ENCODE data around the gene STK24. TPM values are rescaled to one million over a fixed set of nuclear protein-coding genes. Genes with fewer than 3 reads are reported as not detected.

Gene STK24
- polyA plus RNA-seq, 1 experiment = 44.0 TPM

DNA sequence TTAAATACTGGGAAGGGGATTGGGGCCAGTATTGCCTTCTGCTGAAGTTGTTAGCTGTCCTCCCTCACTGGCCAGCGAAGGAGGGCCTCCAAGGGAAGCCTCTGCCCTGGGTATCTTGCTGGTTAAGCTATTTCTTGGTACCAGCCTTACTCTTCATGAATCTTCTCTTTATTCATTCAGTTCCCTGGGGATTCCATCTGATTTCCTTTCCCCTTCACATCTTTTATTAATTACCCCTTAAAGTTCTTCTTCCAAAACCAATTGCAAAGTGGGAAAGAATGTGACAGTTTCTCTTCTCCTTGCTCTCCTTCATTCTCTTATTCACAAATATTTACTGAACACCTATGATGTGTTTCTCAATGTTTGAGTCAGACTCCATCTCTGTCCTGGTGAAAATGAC, 36.7 kb upstream of the STK24 start:
- peaks cover 8% of the 10 kb centered on the region for H3K27me3 ChIP-seq (ENCODE audit: control insufficient read depth, insufficient read depth, low read length)

DNA sequence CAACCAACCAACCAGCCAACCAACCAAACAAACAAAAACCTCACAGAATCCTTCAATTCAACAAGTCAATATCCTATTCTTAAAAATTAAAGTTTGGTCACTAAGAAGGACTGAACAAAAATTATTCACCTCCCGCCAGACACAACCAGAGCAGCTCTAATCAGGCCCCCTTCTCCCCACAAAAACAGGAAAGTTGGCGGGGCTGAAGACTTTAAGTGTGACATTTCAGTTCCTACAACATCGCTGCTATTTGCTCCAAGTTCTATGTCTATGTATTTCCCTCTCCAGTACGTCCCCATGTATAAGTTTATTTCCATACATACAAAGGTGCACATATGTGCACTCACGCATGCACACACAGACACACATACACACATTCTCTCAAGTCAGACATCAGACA, 32.8 kb upstream of the STK24 start:
- no peak overlapping the region for H3K27ac ChIP-seq (ENCODE audit: low read depth, low read length)
- DNase-seq (ENCODE audit: low read depth, low spot score) = no peak
- no peak overlapping the region for H3K4me3 ChIP-seq (ENCODE audit: low read depth, low read length)
- H3K27me3 ChIP-seq (ENCODE audit: control insufficient read depth, insufficient read depth, low read length) = peaks cover 8% of the 10 kb centered on the region
- no peaks in the 10 kb centered on the region for H3K9me3 ChIP-seq (ENCODE audit: control insufficient read depth, insufficient read depth, low read length)
- CTCF ChIA-PET = no interaction called here
- POLR2A ChIA-PET = no interaction called here
- TF ChIP-seq, protein P1, sequence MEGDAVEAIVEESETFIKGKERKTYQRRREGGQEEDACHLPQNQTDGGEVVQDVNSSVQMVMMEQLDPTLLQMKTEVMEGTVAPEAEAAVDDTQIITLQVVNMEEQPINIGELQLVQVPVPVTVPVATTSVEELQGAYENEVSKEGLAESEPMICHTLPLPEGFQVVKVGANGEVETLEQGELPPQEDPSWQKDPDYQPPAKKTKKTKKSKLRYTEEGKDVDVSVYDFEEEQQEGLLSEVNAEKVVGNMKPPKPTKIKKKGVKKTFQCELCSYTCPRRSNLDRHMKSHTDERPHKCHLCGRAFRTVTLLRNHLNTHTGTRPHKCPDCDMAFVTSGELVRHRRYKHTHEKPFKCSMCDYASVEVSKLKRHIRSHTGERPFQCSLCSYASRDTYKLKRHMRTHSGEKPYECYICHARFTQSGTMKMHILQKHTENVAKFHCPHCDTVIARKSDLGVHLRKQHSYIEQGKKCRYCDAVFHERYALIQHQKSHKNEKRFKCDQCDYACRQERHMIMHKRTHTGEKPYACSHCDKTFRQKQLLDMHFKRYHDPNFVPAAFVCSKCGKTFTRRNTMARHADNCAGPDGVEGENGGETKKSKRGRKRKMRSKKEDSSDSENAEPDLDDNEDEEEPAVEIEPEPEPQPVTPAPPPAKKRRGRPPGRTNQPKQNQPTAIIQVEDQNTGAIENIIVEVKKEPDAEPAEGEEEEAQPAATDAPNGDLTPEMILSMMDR (IDR thresholded peaks at IDR 0.05; ENCODE audit: low read depth, low read length) = no peak

More for the DNA sequence above, 36.7 kb upstream of the STK24 start:
- DNase-seq (ENCODE audit: low read depth, low spot score) = no peak
- H3K4me3 ChIP-seq (ENCODE audit: low read depth, low read length) = no peak overlapping the region
- ChIA-PET POLR2A (no interaction called here), CTCF (no interaction called here)
- H3K9me3 ChIP-seq (ENCODE audit: control insufficient read depth, insufficient read depth, low read length) = no peaks in the 10 kb centered on the region
- no peak overlapping the region for H3K27ac ChIP-seq (ENCODE audit: low read depth, low read length)
- TF ChIP-seq, protein P1 (IDR thresholded peaks at IDR 0.05; ENCODE audit: low read depth, low read length) = no peak

GRCh38 chr13:98606296-98606695, 29.4 kb upstream of the STK24 start:
- TF ChIP-seq, protein P1 (IDR thresholded peaks at IDR 0.05; ENCODE audit: low read depth, low read length) = no peak
- POLR2A ChIA-PET = no interaction called here
- no peak for DNase-seq (ENCODE audit: low read depth, low spot score)
- Histone ChIP-seq H3K4me3 (ENCODE audit: low read depth, low read length) (no peak overlapping the region), H3K27ac (ENCODE audit: low read depth, low read length) (no peak overlapping the region), H3K9me3 (ENCODE audit: control insufficient read depth, insufficient read depth, low read length) (no peaks in the 10 kb centered on the region), H3K27me3 (ENCODE audit: control insufficient read depth, insufficient read depth, low read length) (peaks cover 3% of the 10 kb centered on the region)
- CTCF ChIA-PET = no interaction called here

DNA sequence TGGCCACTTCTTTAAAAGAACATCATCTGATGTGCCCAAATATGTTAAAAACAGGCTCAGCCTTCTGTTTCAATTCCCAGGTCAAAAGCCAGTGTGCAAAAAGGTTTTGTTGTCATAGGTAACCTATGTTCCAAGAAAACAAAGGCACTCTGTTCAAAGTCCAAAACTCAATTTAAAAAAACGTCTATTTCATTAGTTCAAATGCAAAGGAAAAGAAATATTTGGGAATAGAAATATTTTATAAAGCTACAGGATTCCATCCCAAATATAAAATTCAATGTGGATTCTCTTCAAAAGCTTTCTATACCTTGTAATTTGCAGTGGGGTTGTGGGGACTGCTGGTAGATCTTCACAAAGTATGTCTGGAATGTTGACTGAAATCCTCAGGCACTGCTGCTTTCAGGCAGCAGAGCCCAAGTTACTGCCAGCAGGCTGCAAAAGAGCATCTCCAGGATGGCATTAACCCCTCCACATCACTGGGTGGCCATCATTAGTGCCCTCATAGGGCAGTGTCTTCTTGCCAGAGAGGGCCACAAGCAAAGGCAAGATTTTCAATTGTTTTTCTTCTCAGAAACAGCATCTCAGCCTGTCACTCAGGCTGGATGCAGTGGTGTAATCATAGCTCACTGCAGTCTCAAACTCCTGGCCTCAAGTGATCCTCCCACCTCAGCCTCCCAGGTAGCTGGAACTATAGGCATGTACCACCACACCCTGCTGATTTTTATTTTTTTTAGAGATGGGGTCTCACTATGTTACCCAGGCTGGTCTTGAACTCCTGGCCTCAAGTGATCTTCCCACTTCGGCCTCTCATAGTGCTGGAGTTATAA, 22.8 kb upstream of the STK24 start:
- TF ChIP-seq, protein P1 (IDR thresholded peaks at IDR 0.05; ENCODE audit: low read depth, low read length) = no peak
- Histone ChIP-seq H3K27ac (ENCODE audit: low read depth, low read length) (no peak overlapping the region), H3K9me3 (ENCODE audit: control insufficient read depth, insufficient read depth, low read length) (no peaks in the 10 kb centered on the region), H3K4me3 (ENCODE audit: low read depth, low read length) (no peak overlapping the region), H3K27me3 (ENCODE audit: control insufficient read depth, insufficient read depth, low read length) (peaks cover 8% of the 10 kb centered on the region)
- POLR2A ChIA-PET = no interaction called here
- CTCF ChIA-PET = interaction anchor here (1.0 to 2.9 kb wide), 3 partner anchors 9 to 154 kb away, joined by 3 to 13 read pairs (median 8); no protein-coding TSS in a partner anchor
- DNase-seq (ENCODE audit: low read depth, low spot score) = no peak

DNA sequence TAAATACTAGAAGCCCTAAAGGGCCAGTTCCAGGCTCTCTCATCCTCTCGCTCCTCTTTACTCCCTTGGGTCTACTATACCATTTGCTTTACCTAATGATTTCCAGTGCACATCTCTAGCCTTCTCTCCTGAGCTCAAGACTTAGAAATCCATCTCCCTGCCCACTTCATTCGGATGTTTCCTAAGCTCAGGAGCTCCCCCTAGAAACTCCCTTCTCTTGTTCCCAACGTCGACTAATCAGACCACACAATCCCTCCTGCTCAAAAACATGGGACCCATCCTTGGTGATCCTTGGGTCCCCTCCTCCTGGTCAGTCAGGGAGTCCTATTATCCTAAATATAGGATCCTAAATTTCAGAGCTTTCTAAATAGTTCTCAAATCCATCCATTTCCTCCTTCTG, 21.1 kb upstream of the STK24 start:
- TF ChIP-seq, protein P1 (IDR thresholded peaks at IDR 0.05; ENCODE audit: low read depth, low read length) = peak; percentile 39
- ChIA-PET POLR2A (no interaction called here), CTCF (interaction anchor here (1.2 to 2.9 kb wide), 3 partner anchors 11 to 152 kb away, joined by 6 to 13 read pairs (median 8); no protein-coding TSS in a partner anchor)
- Histone ChIP-seq H3K27ac (ENCODE audit: low read depth, low read length) (no peak overlapping the region), H3K27me3 (ENCODE audit: control insufficient read depth, insufficient read depth, low read length) (peaks cover 8% of the 10 kb centered on the region), H3K9me3 (ENCODE audit: control insufficient read depth, insufficient read depth, low read length) (no peaks in the 10 kb centered on the region), H3K4me3 (ENCODE audit: low read depth, low read length) (no peak overlapping the region)
- DNase-seq (ENCODE audit: low read depth, low spot score) = no peak

All from AG04450 (cell line).